Measurements from ENCODE around the gene DYNLL2. TPM values are rescaled to one million over a fixed set of nuclear protein-coding genes. Genes with fewer than 3 reads are reported as not detected.

Gene DYNLL2
- total RNA-seq, 1 donor from 2014 or later, result 14.4 TPM

GRCh38 chr17:58054641-58055040 lies 28.6 kb upstream of the DYNLL2 start:
- TF ChIP-seq CTCF (conservative IDR thresholded peaks at IDR 0.05; ENCODE audit: low read depth, low read length), result no peak
- no peak overlapping the region for H3K4me3 ChIP-seq (ENCODE audit: low read depth, low read length)
- DNase-seq (ENCODE audit: low read depth), result no peak

DNA sequence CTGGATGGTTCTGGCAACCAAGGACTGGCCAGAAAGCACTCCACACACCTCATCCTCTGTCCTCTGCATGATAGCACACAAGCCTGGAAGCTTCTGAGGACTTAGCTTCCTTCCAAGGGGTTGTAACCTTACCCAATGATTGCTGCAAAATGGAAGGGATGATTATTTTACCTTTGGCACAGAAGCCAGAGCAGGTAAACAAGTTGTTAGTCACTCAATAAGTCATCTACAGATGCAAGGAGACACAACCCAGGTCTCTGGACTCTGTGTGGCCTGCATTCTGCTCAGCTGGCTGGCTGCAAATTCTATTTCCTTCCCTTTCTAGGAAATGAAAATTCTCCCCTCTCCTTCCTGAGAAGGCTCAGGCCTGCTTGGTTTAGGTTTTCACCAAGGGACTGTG lies 26.7 kb upstream of the DYNLL2 start:
- no peak for DNase-seq (ENCODE audit: low read depth)
- TF ChIP-seq CTCF (conservative IDR thresholded peaks at IDR 0.05; ENCODE audit: low read depth, low read length), result no peak
- H3K4me3 ChIP-seq (ENCODE audit: low read depth, low read length), result no peak overlapping the region

- H3K4me3 ChIP-seq (ENCODE audit: low read depth, low read length), result no peak overlapping the region
- no peak for TF ChIP-seq CTCF (conservative IDR thresholded peaks at IDR 0.05; ENCODE audit: low read depth, low read length)
- no peak for DNase-seq (ENCODE audit: low read depth)
Measured at GRCh38 chr17:58059141-58059540, 24.1 kb upstream of the DYNLL2 start.

GRCh38 chr17:58060596-58061191 lies 22.5 kb upstream of the DYNLL2 start:
- DNase-seq (ENCODE audit: low read depth), result no peak
- H3K4me3 ChIP-seq (ENCODE audit: low read depth, low read length), result no peak overlapping the region
- TF ChIP-seq CTCF (conservative IDR thresholded peaks at IDR 0.05; ENCODE audit: low read depth, low read length), result no peak

DNA sequence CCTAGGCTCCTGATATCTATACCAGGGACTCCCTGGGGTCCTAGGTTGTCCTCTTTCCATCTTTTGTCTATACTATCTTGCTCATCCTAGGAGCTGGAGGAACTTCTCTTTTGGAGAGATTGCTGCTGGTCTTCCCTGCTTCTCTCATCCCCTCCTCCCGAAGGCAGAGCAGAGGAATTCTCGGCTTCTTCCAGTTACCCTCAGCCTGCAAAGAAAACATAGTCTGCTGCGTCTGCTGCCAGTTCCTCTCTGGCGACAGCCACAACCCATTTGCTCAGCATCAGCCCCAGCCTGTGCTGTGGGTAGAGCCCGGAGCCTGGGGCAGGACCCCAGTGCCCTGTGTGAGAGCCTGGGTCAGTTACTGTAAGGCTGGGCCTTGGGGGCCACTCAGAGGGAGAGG lies 21.5 kb upstream of the DYNLL2 start:
- H3K4me3 ChIP-seq (ENCODE audit: low read depth, low read length), result no peak overlapping the region
- no peak for TF ChIP-seq CTCF (conservative IDR thresholded peaks at IDR 0.05; ENCODE audit: low read depth, low read length)

DNA sequence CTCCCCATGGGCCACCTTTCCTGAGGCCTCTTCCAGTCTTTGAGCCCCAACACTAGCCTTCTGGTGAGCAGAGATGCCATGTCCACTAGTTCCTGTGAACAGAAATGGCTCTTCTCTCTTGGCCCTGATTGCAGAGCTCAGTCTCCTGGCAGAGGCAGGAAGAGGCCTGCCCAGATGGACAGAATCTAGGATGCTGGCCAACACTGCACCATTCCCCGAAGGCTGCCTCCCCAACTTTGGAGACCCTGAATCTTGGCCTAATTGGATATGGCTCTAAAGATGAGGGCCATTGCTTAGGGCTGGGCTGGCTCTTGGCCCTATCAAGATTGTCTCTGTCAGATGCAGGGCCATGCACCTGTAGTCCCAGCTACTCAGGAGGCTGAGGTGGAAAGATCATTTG lies 18.0 kb upstream of the DYNLL2 start:
- DNase-seq (ENCODE audit: low read depth), result no peak
- no peak for TF ChIP-seq CTCF (conservative IDR thresholded peaks at IDR 0.05; ENCODE audit: low read depth, low read length)
- no peak overlapping the region for H3K4me3 ChIP-seq (ENCODE audit: low read depth, low read length)

More for the DNA sequence above, 21.5 kb upstream of the DYNLL2 start:
- no peak for DNase-seq (ENCODE audit: low read depth)

DNA sequence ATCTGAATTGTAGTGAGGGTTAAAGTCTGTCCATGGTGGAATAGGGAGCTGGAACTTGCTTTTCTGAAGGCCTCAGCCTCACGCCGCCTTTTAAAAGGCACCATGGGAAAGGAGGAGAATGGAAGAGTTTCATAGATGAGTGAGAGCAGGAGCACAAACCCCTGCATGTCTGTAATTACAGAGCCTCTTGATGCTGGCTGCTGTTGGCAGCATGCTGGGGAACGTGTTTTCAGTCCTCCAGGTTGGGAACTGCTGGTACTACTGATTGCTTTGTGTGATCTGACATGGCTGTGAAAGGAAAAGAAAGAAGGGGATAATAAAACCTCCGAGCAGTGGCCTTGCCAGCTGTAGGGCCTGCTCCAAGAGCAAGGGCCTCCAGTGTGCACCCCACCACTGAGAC lies 16.8 kb upstream of the DYNLL2 start:
- no peak for DNase-seq (ENCODE audit: low read depth)
- H3K4me3 ChIP-seq (ENCODE audit: low read depth, low read length), result no peak overlapping the region
- TF ChIP-seq CTCF (conservative IDR thresholded peaks at IDR 0.05; ENCODE audit: low read depth, low read length), result no peak
